ENCODE measurements around the gene DNAI1.

DNA sequence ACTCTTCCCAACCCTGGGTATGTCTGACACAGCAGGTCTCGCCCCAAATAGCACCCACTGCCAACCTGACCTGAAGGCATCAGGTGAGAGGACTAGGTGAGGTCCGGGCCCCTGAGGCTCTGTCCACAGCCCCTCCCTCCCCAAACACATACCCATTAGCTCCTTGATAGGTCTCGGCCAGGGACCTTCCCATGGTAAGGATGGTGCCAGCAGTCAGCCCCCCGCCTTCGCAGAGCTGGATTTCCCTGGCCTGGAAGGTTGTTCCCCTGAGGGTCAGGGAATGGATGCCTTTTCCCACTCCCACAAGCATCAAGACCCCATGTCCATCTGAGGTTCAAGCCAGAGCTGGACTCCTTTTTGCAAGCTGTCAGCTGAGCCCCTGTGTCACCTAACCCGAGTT lies 61.5 kb downstream of the DNAI1 start:
- no peak for TF ChIP-seq POLR2AphosphoS5 (IDR thresholded peaks at IDR 0.05; ENCODE audit: low read depth, low read length)
- TF ChIP-seq, protein P1, sequence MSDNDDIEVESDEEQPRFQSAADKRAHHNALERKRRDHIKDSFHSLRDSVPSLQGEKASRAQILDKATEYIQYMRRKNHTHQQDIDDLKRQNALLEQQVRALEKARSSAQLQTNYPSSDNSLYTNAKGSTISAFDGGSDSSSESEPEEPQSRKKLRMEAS (IDR thresholded peaks at IDR 0.05; ENCODE audit: low read depth): no peak
